ENCODE results near the gene BABAM2. TPM values are rescaled to one million over a fixed set of nuclear protein-coding genes. Genes with fewer than 3 reads are reported as not detected.

Gene BABAM2
- polyA plus RNA-seq, 3 donors = 33.2 to 52.8 (median 49.3) TPM

DNA sequence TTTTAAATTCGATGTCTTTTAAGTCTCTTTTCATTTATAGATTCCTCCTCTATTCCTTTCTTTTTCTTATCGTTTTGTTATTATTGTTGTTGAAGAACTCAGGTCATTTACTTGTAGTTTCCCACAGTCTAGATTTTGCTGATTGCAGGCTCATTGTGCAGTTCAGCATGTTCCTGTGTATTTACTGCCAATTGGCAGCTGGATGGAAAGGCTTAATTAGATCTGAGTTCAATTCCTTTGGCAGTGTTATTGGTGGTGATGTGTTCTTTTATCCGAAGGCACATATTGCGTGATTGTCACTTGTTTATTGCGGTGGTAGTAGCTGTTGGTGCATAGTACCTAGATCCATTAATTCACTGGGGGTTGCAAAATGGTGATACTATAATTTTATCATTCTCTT lies 180.7 kb downstream of the BABAM2 start:
- Histone ChIP-seq H2AFZ (ENCODE audit: insufficient read depth, low read depth, low read length, poor library complexity, severe bottlenecking) (no peak overlapping the region), H3K79me2 (ENCODE audit: insufficient read depth, low read length) (no peaks in the 10 kb centered on the region), H3K4me2 (replicated peaks; ENCODE audit: extremely low read depth, low read length, poor library complexity, severe bottlenecking) (no peak overlapping the region), H3K4me1 (ENCODE audit: control insufficient read depth in 1 of 2, insufficient read depth in 2 of 2, low read length in 2 of 2) (peaks cover 18 to 25% of the 10 kb centered on the region in 2 donors), H3K9ac (ENCODE audit: insufficient read depth, low read length, poor library complexity, severe bottlenecking) (no peak overlapping the region), H3K27me3 (ENCODE audit: control insufficient read depth in 2 of 2, insufficient read depth in 2 of 2, low read length in 2 of 2) (no peaks in the 10 kb centered on the region), H3K4me3 (replicated peaks in 1 of 3; ENCODE audit: low read depth in 2 of 3, low read length in 3 of 3) (no peak overlapping the region), H3K27ac (ENCODE audit: low read depth in 1 of 2, low read length in 2 of 2) (no peak overlapping the region), H3K36me3 (replicated peaks in 1 of 2; ENCODE audit: control insufficient read depth in 1 of 2, insufficient read depth in 2 of 2, low read length in 2 of 2) (no peaks in the 10 kb centered on the region), H3K9me3 (replicated peaks in 1 of 2; ENCODE audit: control insufficient read depth in 1 of 2, insufficient read depth in 1 of 2, low read length in 2 of 2) (no peaks in the 10 kb centered on the region), H4K20me1 (ENCODE audit: insufficient read depth, low read length) (no peaks in the 10 kb centered on the region)
- Mint-ChIP-seq H3K9me3 (peaks cover 0 to 6% (median 2%) of the 10 kb centered on the region in 7 donors), H3K27ac (peak overlapping the region in 1 of 7 donors; percentile 21), H3K36me3 (peaks cover 7 to 9% of the 10 kb centered on the region in 2 donors), H3K27me3 (ENCODE audit: low read depth in 3 of 3) (no peaks in the 10 kb centered on the region), H3K4me3 (no peak overlapping the region), H3K4me1 (peaks cover 33% of the 10 kb centered on the region)
- TF ChIP-seq, protein P1, sequence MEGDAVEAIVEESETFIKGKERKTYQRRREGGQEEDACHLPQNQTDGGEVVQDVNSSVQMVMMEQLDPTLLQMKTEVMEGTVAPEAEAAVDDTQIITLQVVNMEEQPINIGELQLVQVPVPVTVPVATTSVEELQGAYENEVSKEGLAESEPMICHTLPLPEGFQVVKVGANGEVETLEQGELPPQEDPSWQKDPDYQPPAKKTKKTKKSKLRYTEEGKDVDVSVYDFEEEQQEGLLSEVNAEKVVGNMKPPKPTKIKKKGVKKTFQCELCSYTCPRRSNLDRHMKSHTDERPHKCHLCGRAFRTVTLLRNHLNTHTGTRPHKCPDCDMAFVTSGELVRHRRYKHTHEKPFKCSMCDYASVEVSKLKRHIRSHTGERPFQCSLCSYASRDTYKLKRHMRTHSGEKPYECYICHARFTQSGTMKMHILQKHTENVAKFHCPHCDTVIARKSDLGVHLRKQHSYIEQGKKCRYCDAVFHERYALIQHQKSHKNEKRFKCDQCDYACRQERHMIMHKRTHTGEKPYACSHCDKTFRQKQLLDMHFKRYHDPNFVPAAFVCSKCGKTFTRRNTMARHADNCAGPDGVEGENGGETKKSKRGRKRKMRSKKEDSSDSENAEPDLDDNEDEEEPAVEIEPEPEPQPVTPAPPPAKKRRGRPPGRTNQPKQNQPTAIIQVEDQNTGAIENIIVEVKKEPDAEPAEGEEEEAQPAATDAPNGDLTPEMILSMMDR (IDR thresholded peaks at IDR 0.05) = no peak
- no CpG with 5 or more reads among the region's 5 CpGs for WGBS (ENCODE audit: insufficient coverage)
- DNase-seq = no peak
- intact Hi-C loops (cut with micrococcal nuclease) = no loop called here

DNA sequence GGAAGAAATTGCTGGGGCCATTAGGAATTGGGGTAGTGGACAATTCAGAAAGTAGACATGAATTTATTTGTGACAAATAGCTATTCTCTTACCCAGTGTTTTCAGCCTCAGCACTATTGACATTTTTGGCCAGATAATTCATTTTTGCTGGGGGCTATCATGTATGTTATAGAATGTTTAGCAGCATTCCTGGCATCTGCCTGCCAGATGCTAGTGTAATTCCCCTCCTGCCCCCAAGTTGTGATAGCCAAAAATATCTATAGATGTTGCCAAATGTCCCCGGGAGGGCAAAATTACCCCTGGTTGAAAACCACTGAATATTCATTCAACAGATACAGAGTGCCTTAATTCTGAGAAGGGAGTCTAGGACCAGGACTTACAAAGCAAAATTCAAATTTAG lies 183.6 kb downstream of the BABAM2 start:
- no peak overlapping the region for H3K27ac ChIP-seq (ENCODE audit: low read depth in 1 of 2, low read length in 2 of 2)
- Mint-ChIP-seq H3K4me1 (peaks cover 22% of the 10 kb centered on the region), H3K27me3 (ENCODE audit: low read depth in 3 of 3) (no peaks in the 10 kb centered on the region), H3K4me3 (no peak overlapping the region), H3K27ac (no peak overlapping the region), H3K9me3 (peaks cover 0 to 6% (median 2%) of the 10 kb centered on the region in 7 donors), H3K36me3 (peaks cover 7% of the 10 kb centered on the region in 2 donors)
- H2AFZ ChIP-seq (ENCODE audit: insufficient read depth, low read depth, low read length, poor library complexity, severe bottlenecking) = no peak overlapping the region
- H3K4me3 ChIP-seq (replicated peaks in 1 of 3; ENCODE audit: low read depth in 2 of 3, low read length in 3 of 3) = no peak overlapping the region
- no peaks in the 10 kb centered on the region for H3K79me2 ChIP-seq (ENCODE audit: insufficient read depth, low read length)
- WGBS (ENCODE audit: insufficient coverage) = no CpG with 5 or more reads among the region's 1 CpG
- H3K27me3 ChIP-seq (ENCODE audit: control insufficient read depth in 2 of 2, insufficient read depth in 2 of 2, low read length in 2 of 2) = no peaks in the 10 kb centered on the region
- DNase-seq = no peak
- H4K20me1 ChIP-seq (ENCODE audit: insufficient read depth, low read length) = no peaks in the 10 kb centered on the region
- no peak overlapping the region for H3K9ac ChIP-seq (ENCODE audit: insufficient read depth, low read length, poor library complexity, severe bottlenecking)
- no peaks in the 10 kb centered on the region for H3K9me3 ChIP-seq (replicated peaks in 1 of 2; ENCODE audit: control insufficient read depth in 1 of 2, insufficient read depth in 1 of 2, low read length in 2 of 2)
- intact Hi-C loops (cut with micrococcal nuclease) = no loop called here
- no peaks in the 10 kb centered on the region for H3K36me3 ChIP-seq (replicated peaks in 1 of 2; ENCODE audit: control insufficient read depth in 1 of 2, insufficient read depth in 2 of 2, low read length in 2 of 2)
- peaks cover 7 to 14% of the 10 kb centered on the region in 2 donors for H3K4me1 ChIP-seq (ENCODE audit: control insufficient read depth in 1 of 2, insufficient read depth in 2 of 2, low read length in 2 of 2)
- TF ChIP-seq, protein P1 (IDR thresholded peaks at IDR 0.05) = no peak
- H3K4me2 ChIP-seq (replicated peaks; ENCODE audit: extremely low read depth, low read length, poor library complexity, severe bottlenecking) = no peak overlapping the region
